OCI-LY1 (cell line): Measurements from ENCODE around the gene ZNF771.
A peak's percentile ranks its signal among the peaks of the same experiment; 100 is the strongest.

Source experiments
- EZH2 ChIP-seq: fragments of 200-600 bp; sonication (generic), shearing (Covaris generic); IDR thresholded peaks from 2 replicates; pipeline ENCODE4 v1.8.0; 2017; ENCODE audit warnings: borderline replicate concordance, mixed run types, mild to moderate bottlenecking, antibody characterized with exemption, low read length, moderate library complexity, mixed read lengths
- TF ChIP-seq, protein P1 (sequence below): fragments of 200-600 bp; sonication (generic), shearing (Covaris generic); IDR thresholded peaks from 2 replicates; pipeline ENCODE4 v1.5.1; 2017; ENCODE audit warnings: mild to moderate bottlenecking, antibody characterized with exemption, low read length, moderate library complexity, mixed read lengths

DNA sequence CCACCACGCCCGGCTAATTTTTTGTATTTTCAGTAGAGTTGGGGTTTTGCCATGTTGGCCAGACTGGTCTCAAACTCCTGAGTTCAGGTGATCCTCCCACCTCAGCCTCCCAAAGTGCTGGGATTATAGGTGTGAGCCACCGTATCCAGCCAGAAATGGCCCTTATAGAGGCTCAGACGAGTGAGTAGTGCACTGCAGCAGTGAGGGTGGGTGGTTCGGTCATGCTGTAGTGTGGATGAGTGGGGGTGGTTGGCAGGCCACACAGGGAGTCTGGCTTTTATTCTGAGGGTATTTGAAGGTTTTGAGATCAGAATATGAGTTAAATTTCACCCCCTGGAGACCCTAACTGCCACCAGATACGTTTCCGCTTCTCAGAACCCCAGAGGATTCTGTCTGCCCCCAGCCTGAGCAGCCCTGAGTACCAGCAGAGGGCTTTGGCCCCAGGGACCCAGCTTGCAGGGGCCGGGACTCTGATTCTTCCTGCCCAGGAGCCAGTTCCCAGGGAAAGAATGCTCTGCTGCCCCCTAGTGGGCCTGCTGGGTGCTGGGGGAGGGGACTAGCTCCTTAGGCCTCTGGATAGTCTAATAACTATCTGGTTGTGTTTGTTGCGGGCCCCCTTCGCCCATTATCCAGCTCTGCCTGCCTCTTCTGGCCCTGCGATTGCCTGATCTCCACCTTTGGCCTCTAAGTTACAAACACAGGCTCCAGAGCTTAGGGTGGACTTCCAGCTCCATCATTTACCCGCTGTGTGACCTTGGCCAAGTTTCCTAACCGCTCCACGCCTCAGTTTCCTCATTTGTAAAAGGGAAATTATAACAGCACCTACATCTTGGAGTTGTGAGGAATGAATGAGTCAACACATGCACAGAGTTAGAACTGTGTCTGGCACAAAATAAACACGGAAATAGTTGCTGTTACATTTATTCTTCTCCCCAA, 2.0 kb downstream of the ZNF771 start:
- TF ChIP-seq, protein P1, sequence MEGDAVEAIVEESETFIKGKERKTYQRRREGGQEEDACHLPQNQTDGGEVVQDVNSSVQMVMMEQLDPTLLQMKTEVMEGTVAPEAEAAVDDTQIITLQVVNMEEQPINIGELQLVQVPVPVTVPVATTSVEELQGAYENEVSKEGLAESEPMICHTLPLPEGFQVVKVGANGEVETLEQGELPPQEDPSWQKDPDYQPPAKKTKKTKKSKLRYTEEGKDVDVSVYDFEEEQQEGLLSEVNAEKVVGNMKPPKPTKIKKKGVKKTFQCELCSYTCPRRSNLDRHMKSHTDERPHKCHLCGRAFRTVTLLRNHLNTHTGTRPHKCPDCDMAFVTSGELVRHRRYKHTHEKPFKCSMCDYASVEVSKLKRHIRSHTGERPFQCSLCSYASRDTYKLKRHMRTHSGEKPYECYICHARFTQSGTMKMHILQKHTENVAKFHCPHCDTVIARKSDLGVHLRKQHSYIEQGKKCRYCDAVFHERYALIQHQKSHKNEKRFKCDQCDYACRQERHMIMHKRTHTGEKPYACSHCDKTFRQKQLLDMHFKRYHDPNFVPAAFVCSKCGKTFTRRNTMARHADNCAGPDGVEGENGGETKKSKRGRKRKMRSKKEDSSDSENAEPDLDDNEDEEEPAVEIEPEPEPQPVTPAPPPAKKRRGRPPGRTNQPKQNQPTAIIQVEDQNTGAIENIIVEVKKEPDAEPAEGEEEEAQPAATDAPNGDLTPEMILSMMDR, result peak; percentile 95
- no peak for TF ChIP-seq EZH2
